HG02943 (cell line): Measurements from ENCODE around the gene MATR3.

ENCODE experiments used
- ATAC-seq: cut with Tn5 transposase; IDR thresholded peaks from one replicate; pipeline ENCODE4 v1.9.1; 2021; ENCODE audit warnings: mild to moderate bottlenecking, low read depth, moderate library complexity; ENCODE audit not compliant: unreplicated experiment

The MATR3 gene

DNA sequence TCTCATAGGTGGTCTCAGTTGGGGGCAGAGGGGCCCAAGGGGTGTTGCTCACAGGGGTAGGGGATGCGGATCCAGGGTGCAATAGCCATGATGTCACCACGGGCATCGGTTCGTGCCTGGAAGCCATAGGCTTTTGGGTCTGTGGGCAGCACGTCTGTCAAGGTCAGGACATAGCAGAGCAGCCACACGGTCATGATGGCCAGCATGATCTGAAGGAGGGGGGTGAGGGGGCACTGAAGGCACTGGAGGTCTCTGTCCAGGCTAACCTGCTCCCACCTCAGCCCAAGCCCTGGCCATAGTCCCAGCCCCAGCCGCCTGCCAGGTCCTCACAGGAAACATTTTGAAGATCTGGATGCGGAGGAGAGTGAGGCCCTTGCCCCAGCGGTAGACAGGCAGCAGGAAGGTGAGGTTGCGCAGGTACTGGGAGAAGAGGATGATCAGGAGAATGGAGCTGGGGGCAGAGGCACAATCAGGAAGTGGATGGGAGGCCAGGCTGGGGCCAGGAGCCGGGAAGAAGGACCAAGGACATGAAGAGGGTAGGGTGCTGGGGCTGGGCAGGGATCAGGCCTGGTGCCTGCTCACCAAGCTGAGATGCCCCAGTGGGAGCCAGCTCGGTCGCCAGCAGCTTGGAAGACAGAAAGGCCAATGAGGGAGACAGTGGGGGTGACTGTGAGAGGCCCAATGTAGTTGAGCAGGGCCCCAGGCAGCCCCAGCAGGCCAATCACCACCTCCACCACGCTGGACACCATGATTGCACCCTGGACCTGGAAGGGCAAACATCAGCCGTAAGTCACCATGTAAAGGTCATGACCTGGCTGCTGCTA lies 86.3 kb downstream of the MATR3 start:
- ATAC-seq = no peak
